ENCODE data around the gene ZCCHC2. TPM values are rescaled to one million over a fixed set of nuclear protein-coding genes. Genes with fewer than 3 reads are reported as not detected.

Gene ZCCHC2
- total and polyA plus RNA-seq, 2 of the 8 experiments (the other 6 are each of a cell fraction or from before 2014, with no cell fraction given) = 13.5 to 18.6 TPM

- Histone ChIP-seq H2AK5ac (ENCODE audit: low read depth, low read length) (no peak overlapping the region), H3K27me3 (replicated peaks in 1 of 4; ENCODE audit: control insufficient read depth in 3 of 4, extremely low read depth in 1 of 4, insufficient read depth in 3 of 4, low read length in 3 of 4) (no peaks in the 10 kb centered on the region), H2AFZ (ENCODE audit: low read length) (no peak overlapping the region), H3K18ac (ENCODE audit: extremely low read depth, low read length) (no peak overlapping the region), H4K5ac (ENCODE audit: insufficient read length, low read depth, low read length) (no peak overlapping the region), H3K4me1 (replicated peaks in 1 of 4; ENCODE audit: control insufficient read depth in 3 of 4, insufficient read depth in 4 of 4, low read length in 3 of 4) (peaks cover 2 to 8% (median 6%) of the 10 kb centered on the region in 4 experiments), H4K8ac (ENCODE audit: extremely low read depth, insufficient read depth, low read length) (no peak overlapping the region), H3K4me3 (ENCODE audit: extremely low read depth in 1 of 4, insufficient read depth in 2 of 4, low read depth in 3 of 4, low read length in 4 of 4) (no peak overlapping the region), H3K79me1 (ENCODE audit: low read depth, low read length) (no peaks in the 10 kb centered on the region), H4K91ac (replicated peaks; ENCODE audit: insufficient read length, low read length) (no peak overlapping the region), H3K4me2 (ENCODE audit: insufficient read depth in 1 of 2, low read depth in 2 of 2, low read length in 2 of 2) (no peak overlapping the region), H2BK120ac (replicated peaks; ENCODE audit: low read depth, low read length) (no peak overlapping the region), H2BK12ac (ENCODE audit: low read depth, low read length) (no peak overlapping the region), H3K23me2 (ENCODE audit: low read depth, low read length) (no peaks in the 10 kb centered on the region), H3K36me3 (ENCODE audit: control insufficient read depth in 2 of 4, insufficient read depth in 4 of 4, low read length in 3 of 4) (no peaks in the 10 kb centered on the region), H3K79me2 (ENCODE audit: control insufficient read depth in 1 of 2, insufficient read depth in 2 of 2, low read length in 2 of 2) (no peaks in the 10 kb centered on the region), H3K9me3 (ENCODE audit: insufficient read depth in 2 of 2, low read depth in 1 of 2, low read length in 1 of 2) (peaks cover 0 to 4% of the 10 kb centered on the region in 2 experiments; a peak in 1 of 4 replicates), H4K20me1 (replicated peaks in 1 of 2; ENCODE audit: control insufficient read depth in 1 of 2, insufficient read depth in 2 of 2, low read length in 2 of 2) (no peaks in the 10 kb centered on the region), H2BK20ac (ENCODE audit: low read length) (no peak overlapping the region), H3K23ac (ENCODE audit: insufficient read length) (no peak overlapping the region), H3K56ac (replicated peaks; ENCODE audit: insufficient read length, low read depth, low read length) (no peak overlapping the region), H3K27ac (ENCODE audit: low read depth, low read length) (no peak overlapping the region), H3K4ac (replicated peaks; ENCODE audit: insufficient read length, low read depth, low read length) (no peak overlapping the region), H2BK5ac (ENCODE audit: low read depth, low read length) (no peak overlapping the region), H3K9ac (replicated peaks in 1 of 4; ENCODE audit: extremely low read depth in 1 of 4, low read depth in 3 of 4, low read length in 3 of 4) (no peak overlapping the region), H3K14ac (ENCODE audit: insufficient read length) (no peak overlapping the region), H2BK15ac (ENCODE audit: low read length) (no peak overlapping the region)
- no peak for FAIRE-seq
- TF ChIP-seq SP2 (IDR thresholded peaks at IDR 0.05; ENCODE audit: low read length) = no peak
- TF ChIP-seq POU5F1 (IDR thresholded peaks at IDR 0.05; ENCODE audit: low read depth, low read length) = no peak
- no peak for TF ChIP-seq POLR2AphosphoS5 (IDR thresholded peaks at IDR 0.05; ENCODE audit: low read depth, low read length)
- no peak for TF ChIP-seq ZNF274 (IDR thresholded peaks at IDR 0.05; ENCODE audit: borderline replicate concordance, extremely low read depth, low read length)
- no peak for TF ChIP-seq CREB1 (IDR thresholded peaks at IDR 0.05)
- TF ChIP-seq BCL11A (IDR thresholded peaks at IDR 0.05; ENCODE audit: low read depth in 2 of 2, low read length in 2 of 2) = no peak
- no peak for TF ChIP-seq JUND (IDR thresholded peaks at IDR 0.05; ENCODE audit: low read length)
- no peak for TF ChIP-seq BACH1 (IDR thresholded peaks at IDR 0.05; ENCODE audit: low read length)
- TF ChIP-seq RFX5 (IDR thresholded peaks at IDR 0.05; ENCODE audit: borderline replicate concordance, low read depth, low read length) = no peak
- no peak for TF ChIP-seq HDAC6 (IDR thresholded peaks at IDR 0.05; ENCODE audit: low read depth, low read length)
- no peak for TF ChIP-seq SP1 (IDR thresholded peaks at IDR 0.05; ENCODE audit: low read depth, low read length)
- no peak for TF ChIP-seq RNF2 (IDR thresholded peaks at IDR 0.05; ENCODE audit: borderline replicate concordance, low read depth, low read length, missing control alignments, poor library complexity, severe bottlenecking)
- no peak for TF ChIP-seq TAF7 (optimal IDR thresholded peaks at IDR 0.05; ENCODE audit: borderline replicate concordance, low read depth, low read length)
- TF ChIP-seq SIRT6 (IDR thresholded peaks at IDR 0.05; ENCODE audit: low read length) = no peak
- no peak for TF ChIP-seq CEBPB (IDR thresholded peaks at IDR 0.05; ENCODE audit: low read depth, low read length)
- no peak for TF ChIP-seq RXRA (IDR thresholded peaks at IDR 0.05; ENCODE audit: insufficient read depth, low read depth, low read length)
- no peak for TF ChIP-seq CHD2 (IDR thresholded peaks at IDR 0.05; ENCODE audit: low read length)
- 85% methylated on average over 6 of the region's 9 CpGs; no CpG with 5 or more reads in 1 of the 2 experiments for WGBS, 2 experiments (ENCODE audit: extremely low coverage in 1 of 2, insufficient coverage in 1 of 2, insufficient read length in 1 of 2, insufficient replicate concordance in 2 of 2, low coverage in 1 of 2, low lambda C conversion rate in 2 of 2, missing lambda C conversion rate in 1 of 2)
- CTCF ChIA-PET (ENCODE audit: partially characterized antibody) = interaction anchor here (0.8 to 6.8 kb wide), 25 partner anchors 10 to 405 kb away, joined by 3 to 47 read pairs (median 8); partner anchors contain the start of genes PHLPP1 and ZCCHC2
- peak in 1 of 2 experiments; percentile 35 for DNase-seq (ENCODE audit: low read depth in 1 of 2, low spot score in 2 of 2)
- POLR2A ChIA-PET (ENCODE audit: partially characterized antibody) = no interaction called here
These were observed 64.9 kb downstream of the ZCCHC2 start for GRCh38 chr18:62587689-62588088.
